Gastrocnemius medialis (tissue), 4 donors: ENCODE results near the gene LONP1. TPM values are rescaled to one million over a fixed set of nuclear protein-coding genes. Genes with fewer than 3 reads are reported as not detected.

ENCODE experiments used
- ATAC-seq, 2 donors: fragments of 150-250 bp; one replicate each; pipeline ENCODE4 v1.9.1; 2016
- DNase-seq, 2 donors: peaks; one replicate each; pipeline ENCODE4 v3.0.0-alpha.2; 2019
- H3K27ac ChIP-seq, 4 donors: fragments of 200-600 bp; sonication (generic); 1 replicate in 1 of 4; 2 replicates in 3 of 4; pipeline ENCODE4 v1.5.1; 2016 to 2018; ENCODE audit warnings: mild to moderate bottlenecking in 2 of 4, moderate library complexity in 1 of 4
- H3K27me3 ChIP-seq, 3 donors: fragments of 200-600 bp; sonication (generic) in 2 of 3; 1 replicate in 1 of 3; 2 replicates in 2 of 3; pipeline versions ENCODE4 v1.5.1 to v1.6.0; 2016 to 2019; ENCODE audit warnings: mild to moderate bottlenecking in 1 of 3, moderate library complexity in 1 of 3
- H3K36me3 ChIP-seq, 2 donors: fragments of 200-600 bp; sonication (generic) in 1 of 2; one replicate each; pipeline ENCODE4 v1.5.1; 2017 to 2018
- H3K4me1 ChIP-seq, 2 donors: fragments of 200-600 bp; sonication (generic) in 1 of 2; one replicate each; pipeline ENCODE4 v1.5.1; 2016 to 2017; ENCODE audit warnings: mild to moderate bottlenecking in 2 of 2
- H3K4me3 ChIP-seq, 4 donors: fragments of 200-600 bp; sonication (generic) in 3 of 4; 1 replicate in 1 of 4; 2 replicates in 3 of 4; pipeline ENCODE4 v1.5.1; 2016 to 2019; ENCODE audit warnings: mild to moderate bottlenecking in 2 of 4
- H3K9me3 ChIP-seq, 3 donors: fragments of 200-600 bp; sonication (generic) in 2 of 3; 1 replicate in 1 of 3; 2 replicates in 2 of 3; pipeline ENCODE4 v1.5.1; 2016 to 2019
- CTCF ChIP-seq, 5 experiments: fragments of 450-650 bp in 3 of 5; fragments of 200-600 bp in 2 of 5; sonication (generic) in 2 of 5; IDR thresholded peaks in 4 of 5; conservative IDR thresholded peaks in 1 of 5; 1 replicate in 4 of 5; 2 replicates in 1 of 5; pipeline ENCODE4 v1.5.1; 2016 to 2019; ENCODE audit warnings: antibody characterized with exemption in 5 of 5, mild to moderate bottlenecking in 3 of 5, moderate library complexity in 3 of 5
- POLR2A ChIP-seq, 2 donors: fragments of 450-650 bp; IDR thresholded peaks; one replicate each; pipeline ENCODE4 v1.6.1; 2017; ENCODE audit warnings: antibody characterized with exemption in 2 of 2, mild to moderate bottlenecking in 2 of 2, moderate library complexity in 2 of 2
- in situ Hi-C, 4 donors: fragments of 200-750 bp; cut with MboI; loops; one replicate each; pipeline versions ENCODE4 v1.15.0 to v1.8.0; 2017; ENCODE audit warnings: low sequenced_read_pairs in 4 of 4
- intact Hi-C: fragments of 100-400 bp; cut with DNase I; formaldehyde crosslinking; loops from one replicate; pipeline ENCODE4 v1.15.1; 2023; ENCODE audit warnings: low total_unique reads
- total RNA-seq, 4 donors: library from RNA; depleted of rRNA; stranded (reverse); fragments of >200 nt; gene quantifications; one replicate each; pipeline versions ENCODE4 v1.1.0 to v1.2.3, GENCODE V29; 2016

The LONP1 gene
- total RNA-seq, 4 donors from 2014 or later: 33.1 to 77.7 (median 70.4) TPM

GRCh38 chr19:5680084-5680436, 39.9 kb downstream of the LONP1 start:
- TF ChIP-seq CTCF (IDR thresholded peaks at IDR 0.05 in 4 of 5, conservative IDR thresholded peaks at IDR 0.05 in 1 of 5) (peak in 2 of 5 experiments; percentile 20 to 21), POLR2A (IDR thresholded peaks at IDR 0.05) (no peak)
- peaks cover 0 to 9% of the 10 kb centered on the region in 2 donors for H3K36me3 ChIP-seq
- ATAC-seq (peak; percentile 8 to 20), DNase-seq (peak in 1 of 2 donors; percentile 46)
- H3K4me3 ChIP-seq: peak overlapping the region; percentile 72 to 93 (median 81)
- intact Hi-C loops: loop anchor here (1.0 kb wide), 2 partner anchors 40 to 57 kb away; partner anchors contain the start of genes CATSPERD, LONP1 and SAFB
- no peaks in the 10 kb centered on the region for H3K27me3 ChIP-seq
- H3K4me1 ChIP-seq: peaks cover 17 to 22% of the 10 kb centered on the region in 2 donors
- in situ Hi-C loops: loop anchor here in 1 of 4 donors (10.0 kb wide), 1 partner anchor 55 kb away; the partner anchor contains the start of genes SAFB and SAFB2
- H3K27ac ChIP-seq: peak overlapping the region; percentile 92 to 96 (median 94)
- no peaks in the 10 kb centered on the region for H3K9me3 ChIP-seq

- H3K27ac ChIP-seq: peak overlapping the region; percentile 92 to 96 (median 94)
- H3K9me3 ChIP-seq: no peaks in the 10 kb centered on the region
- in situ Hi-C loops: loop anchor here in 2 of 4 donors (10.0 kb wide), 1 partner anchor 55 kb away; the partner anchor contains the start of genes SAFB (in 2 of the 2) and SAFB2 (in 2 of the 2)
- intact Hi-C loops: loop anchor here (1.0 kb wide), 2 partner anchors 41 to 56 kb away; partner anchors contain the start of genes CATSPERD, LONP1 and SAFB
- peaks cover 0 to 9% of the 10 kb centered on the region in 2 donors for H3K36me3 ChIP-seq
- peak overlapping the region; percentile 72 to 93 (median 81) for H3K4me3 ChIP-seq
- no peak for TF ChIP-seq CTCF (IDR thresholded peaks at IDR 0.05 in 4 of 5, conservative IDR thresholded peaks at IDR 0.05 in 1 of 5)
- no peak for TF ChIP-seq POLR2A (IDR thresholded peaks at IDR 0.05)
- no peak for ATAC-seq
- no peaks in the 10 kb centered on the region for H3K27me3 ChIP-seq
- H3K4me1 ChIP-seq: peaks cover 17 to 22% of the 10 kb centered on the region in 2 donors
- DNase-seq: peak in 1 of 2 donors; percentile 24
These were observed 40.5 kb downstream of the LONP1 start for GRCh38 chr19:5679289-5680083.

GRCh38 chr19:5678071-5678718, 41.8 kb downstream of the LONP1 start:
- Histone ChIP-seq H3K27ac (no peak overlapping the region), H3K9me3 (no peaks in the 10 kb centered on the region), H3K27me3 (no peaks in the 10 kb centered on the region), H3K4me3 (no peak overlapping the region), H3K36me3 (peaks cover 0 to 9% of the 10 kb centered on the region in 2 donors), H3K4me1 (peaks cover 17 to 22% of the 10 kb centered on the region in 2 donors)
- intact Hi-C loops: no loop called here
- no peak for ATAC-seq
- no peak for DNase-seq
- in situ Hi-C loops: loop anchor here in 1 of 4 donors (10.0 kb wide), 1 partner anchor 53 kb away; the partner anchor contains the start of genes SAFB and SAFB2
- TF ChIP-seq CTCF (IDR thresholded peaks at IDR 0.05 in 4 of 5, conservative IDR thresholded peaks at IDR 0.05 in 1 of 5) (no peak), POLR2A (IDR thresholded peaks at IDR 0.05) (no peak)

- no peaks in the 10 kb centered on the region for H3K9me3 ChIP-seq
- H3K4me1 ChIP-seq: peaks cover 17 to 22% of the 10 kb centered on the region in 2 donors
- intact Hi-C loops (no loop called here), in situ Hi-C loops (loop anchor here in 1 of 4 donors (10.0 kb wide), 1 partner anchor 53 kb away; the partner anchor contains the start of genes SAFB and SAFB2)
- no peak for ATAC-seq
- DNase-seq: no peak
- H3K4me3 ChIP-seq: no peak overlapping the region
- H3K36me3 ChIP-seq: peaks cover 0 to 9% of the 10 kb centered on the region in 2 donors
- H3K27ac ChIP-seq: no peak overlapping the region
- no peaks in the 10 kb centered on the region for H3K27me3 ChIP-seq
- TF ChIP-seq CTCF (IDR thresholded peaks at IDR 0.05 in 4 of 5, conservative IDR thresholded peaks at IDR 0.05 in 1 of 5) (no peak), POLR2A (IDR thresholded peaks at IDR 0.05) (no peak)
These were observed 42.4 kb downstream of the LONP1 start for GRCh38 chr19:5677580-5677979.
